Neural cell (in vitro differentiated cells): ENCODE measurements around the gene HSD17B14. TPM values are rescaled to one million over a fixed set of nuclear protein-coding genes. Genes with fewer than 3 reads are reported as not detected.
A peak's percentile ranks its signal among the peaks of the same experiment; 100 is the strongest.

Experiments used
- H2AFZ ChIP-seq: fragments of 200-600, 300-800 bp; sonication (generic), shearing (Covaris generic); 2 replicates; pipeline ENCODE4 v1.6.0; 2014; ENCODE audit warnings: low read depth, mild to moderate bottlenecking, antibody characterized with exemption, low read length, moderate library complexity
- H3F3A ChIP-seq: fragments of 200-600 bp; shearing (Covaris generic); 2 replicates; pipeline ENCODE4 v1.6.1; 2016; ENCODE audit warnings: mild to moderate bottlenecking, moderate library complexity, mixed read lengths, antibody characterized with exemption, low read length; ENCODE audit not compliant: insufficient read depth, poor library complexity, severe bottlenecking
- H3K27ac ChIP-seq: fragments of 200-600, 300-800 bp; sonication (generic), shearing (Covaris generic); 2 replicates; pipeline ENCODE4 v1.5.1; 2014; ENCODE audit warnings: mild to moderate bottlenecking, low read length, moderate library complexity
- H3K27me3 ChIP-seq: fragments of 300-800, 200-600 bp; sonication (generic), shearing (Covaris generic); 2 replicates; pipeline ENCODE4 v1.6.0; 2014; ENCODE audit warnings: mild to moderate bottlenecking, low read depth, low read length, moderate library complexity; ENCODE audit not compliant: insufficient read depth
- H3K36me3 ChIP-seq: fragments of 300-800, 200-600 bp; sonication (generic), shearing (Covaris generic); 2 replicates; pipeline ENCODE4 v1.5.1; 2014; ENCODE audit warnings: mild to moderate bottlenecking, antibody characterized with exemption, low read length, moderate library complexity; ENCODE audit not compliant: insufficient read depth
- H3K4me2 ChIP-seq: fragments of 300-800, 200-600 bp; sonication (generic), shearing (Covaris generic); 2 replicates; pipeline ENCODE4 v1.6.0; 2014; ENCODE audit warnings: mild to moderate bottlenecking, low read length
- H3K4me3 ChIP-seq: fragments of 300-800, 200-600 bp; sonication (generic), shearing (Covaris generic); 2 replicates; pipeline ENCODE4 v1.5.1; 2014; ENCODE audit warnings: mild to moderate bottlenecking, low read length, moderate library complexity
- H3K79me2 ChIP-seq: fragments of 200-600 bp; shearing (Covaris generic); replicated peaks from 2 replicates; pipeline ENCODE4 v1.6.0; 2014; ENCODE audit warnings: mild to moderate bottlenecking, low read length, moderate library complexity; ENCODE audit not compliant: insufficient read depth
- H3K9ac ChIP-seq: fragments of 300-800, 200-600 bp; sonication (generic), shearing (Covaris generic); 2 replicates; pipeline ENCODE4 v1.6.1; 2016; ENCODE audit warnings: mild to moderate bottlenecking, low read length, mixed read lengths
- H3K9me2 ChIP-seq: fragments of 200-600 bp; shearing (Covaris generic); 2 replicates; pipeline ENCODE4 v1.6.1; 2016; ENCODE audit warnings: mild to moderate bottlenecking, low read length, mixed read lengths; ENCODE audit not compliant: insufficient read depth
- H3K9me3 ChIP-seq: fragments of 200-600, 300-800 bp; sonication (generic), shearing (Covaris generic); 2 replicates; pipeline ENCODE4 v1.6.1; 2016; ENCODE audit warnings: mild to moderate bottlenecking, mixed run types, low read length, moderate library complexity, mixed read lengths
- H4K20me1 ChIP-seq: fragments of 200-600 bp; shearing (Covaris generic); 2 replicates; pipeline ENCODE4 v1.6.1; 2016; ENCODE audit warnings: mild to moderate bottlenecking, mixed run types; ENCODE audit not compliant: insufficient read depth
- CTCF ChIP-seq: fragments of 450-650 bp; IDR thresholded peaks from 2 replicates; pipeline ENCODE4 v1.5.1; 2014; ENCODE audit warnings: antibody characterized with exemption, mild to moderate bottlenecking, moderate library complexity; ENCODE audit not compliant: poor library complexity, severe bottlenecking
- EP300 ChIP-seq: fragments of 450-650 bp; conservative IDR thresholded peaks from 2 replicates; pipeline ENCODE4 v1.6.1; 2014; ENCODE audit warnings: antibody characterized with exemption, mild to moderate bottlenecking, moderate library complexity; ENCODE audit not compliant: poor library complexity, severe bottlenecking
- MXI1 ChIP-seq: fragments of 450-650 bp; conservative IDR thresholded peaks from 2 replicates; pipeline ENCODE4 v1.6.1; 2014; ENCODE audit warnings: antibody characterized with exemption, mild to moderate bottlenecking; ENCODE audit not compliant: poor library complexity, severe bottlenecking
- RAD21 ChIP-seq: fragments of 450-650 bp; conservative IDR thresholded peaks from 2 replicates; pipeline ENCODE4 v1.6.1; 2014; ENCODE audit warnings: antibody characterized with exemption, mild to moderate bottlenecking, moderate library complexity
- REST ChIP-seq: IDR thresholded peaks from 2 replicates; pipeline ENCODE4 v1.6.1; 2012; ENCODE audit warnings: borderline replicate concordance
- SMC3 ChIP-seq: fragments of 450-650 bp; conservative IDR thresholded peaks from 2 replicates; pipeline ENCODE4 v1.6.1; 2014; ENCODE audit warnings: antibody characterized with exemption, mild to moderate bottlenecking, moderate library complexity; ENCODE audit not compliant: poor library complexity
- TAF1 ChIP-seq: IDR thresholded peaks from 2 replicates; pipeline ENCODE4 v1.6.1; 2012; ENCODE audit warnings: low read depth
- polyA plus RNA-seq: library from polyadenylated mRNA; depleted of rRNA; stranded (reverse); fragments of >200 nt; gene quantifications from 2 replicates; pipeline ENCODE4 v1.2.3, GENCODE V29; 2014

HSD17B14 gene
- polyA plus RNA-seq, 1 donor from 2014 or later: 0.40 TPM

- no peaks in the 10 kb centered on the region for H3K36me3 ChIP-seq
- no peaks in the 10 kb centered on the region for H4K20me1 ChIP-seq
- H3K79me2 ChIP-seq: no peaks in the 10 kb centered on the region
- H3K9ac ChIP-seq: no peak overlapping the region
- H3F3A ChIP-seq: no peaks in the 10 kb centered on the region
- no peak overlapping the region for H3K4me3 ChIP-seq
- H2AFZ ChIP-seq: no peak overlapping the region
- no peaks in the 10 kb centered on the region for H3K27me3 ChIP-seq
- no peaks in the 10 kb centered on the region for H3K9me2 ChIP-seq
- H3K27ac ChIP-seq: no peak overlapping the region
- no peak overlapping the region for H3K4me2 ChIP-seq
- H3K9me3 ChIP-seq: no peaks in the 10 kb centered on the region
- no peak for TF ChIP-seq MXI1
These were observed 9.1 kb upstream of the HSD17B14 start for GRCh38 chr19:48845384-48845783.

GRCh38 chr19:48844472-48844871 lies 8.2 kb upstream of the HSD17B14 start:
- Histone ChIP-seq H3K9me3 (no peaks in the 10 kb centered on the region), H3K4me3 (no peak overlapping the region), H3K27ac (no peak overlapping the region), H3K9ac (no peak overlapping the region), H4K20me1 (no peaks in the 10 kb centered on the region), H3K36me3 (no peaks in the 10 kb centered on the region), H3K9me2 (no peaks in the 10 kb centered on the region), H3F3A (no peaks in the 10 kb centered on the region), H3K27me3 (no peaks in the 10 kb centered on the region), H3K79me2 (no peaks in the 10 kb centered on the region), H3K4me2 (no peak overlapping the region), H2AFZ (no peak overlapping the region)
- TF ChIP-seq REST: no peak
- TF ChIP-seq EP300: no peak
- TF ChIP-seq TAF1: no peak
- TF ChIP-seq MXI1: no peak
- no peak for TF ChIP-seq CTCF

- Histone ChIP-seq H3K4me3 (no peak overlapping the region), H3K9me2 (no peaks in the 10 kb centered on the region), H3K9me3 (no peaks in the 10 kb centered on the region), H3K36me3 (no peaks in the 10 kb centered on the region), H3K4me2 (no peak overlapping the region), H3K79me2 (no peaks in the 10 kb centered on the region), H3F3A (no peaks in the 10 kb centered on the region), H3K27me3 (no peaks in the 10 kb centered on the region), H3K27ac (no peak overlapping the region), H3K9ac (no peak overlapping the region), H2AFZ (no peak overlapping the region), H4K20me1 (no peaks in the 10 kb centered on the region)
- TF ChIP-seq TAF1: no peak
- TF ChIP-seq CTCF: peak; percentile 92
- peak; percentile 85 for TF ChIP-seq RAD21
- TF ChIP-seq SMC3: peak; percentile 93
These were observed 6.5 kb upstream of the HSD17B14 start for GRCh38 chr19:48842789-48843162.
